ENCODE measurements around the gene SS18L1.

DNA sequence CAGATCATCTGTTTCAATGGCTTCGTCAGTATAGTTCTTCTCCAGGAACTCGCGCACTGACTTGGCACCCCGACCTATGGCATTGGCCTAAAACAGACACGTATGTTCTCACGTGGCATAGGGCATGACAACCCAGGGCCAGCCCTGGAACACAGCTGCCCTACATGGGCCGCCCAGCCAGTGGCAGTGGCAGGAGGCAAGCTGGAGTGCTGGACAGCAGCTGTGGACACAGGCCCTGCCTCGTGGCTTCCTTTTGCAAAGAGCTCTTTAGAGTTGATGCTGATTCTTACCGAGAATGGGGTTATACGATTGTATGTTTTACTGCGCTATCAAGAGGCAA lies 5.4 kb upstream of the SS18L1 start:
- TF ChIP-seq, protein P1, sequence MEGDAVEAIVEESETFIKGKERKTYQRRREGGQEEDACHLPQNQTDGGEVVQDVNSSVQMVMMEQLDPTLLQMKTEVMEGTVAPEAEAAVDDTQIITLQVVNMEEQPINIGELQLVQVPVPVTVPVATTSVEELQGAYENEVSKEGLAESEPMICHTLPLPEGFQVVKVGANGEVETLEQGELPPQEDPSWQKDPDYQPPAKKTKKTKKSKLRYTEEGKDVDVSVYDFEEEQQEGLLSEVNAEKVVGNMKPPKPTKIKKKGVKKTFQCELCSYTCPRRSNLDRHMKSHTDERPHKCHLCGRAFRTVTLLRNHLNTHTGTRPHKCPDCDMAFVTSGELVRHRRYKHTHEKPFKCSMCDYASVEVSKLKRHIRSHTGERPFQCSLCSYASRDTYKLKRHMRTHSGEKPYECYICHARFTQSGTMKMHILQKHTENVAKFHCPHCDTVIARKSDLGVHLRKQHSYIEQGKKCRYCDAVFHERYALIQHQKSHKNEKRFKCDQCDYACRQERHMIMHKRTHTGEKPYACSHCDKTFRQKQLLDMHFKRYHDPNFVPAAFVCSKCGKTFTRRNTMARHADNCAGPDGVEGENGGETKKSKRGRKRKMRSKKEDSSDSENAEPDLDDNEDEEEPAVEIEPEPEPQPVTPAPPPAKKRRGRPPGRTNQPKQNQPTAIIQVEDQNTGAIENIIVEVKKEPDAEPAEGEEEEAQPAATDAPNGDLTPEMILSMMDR (IDR thresholded peaks at IDR 0.05; ENCODE audit: insufficient read depth, low read depth, low read length) = no peak
- no peak for TF ChIP-seq EZH2 (IDR thresholded peaks at IDR 0.05; ENCODE audit: insufficient read depth, low read length)

All from astrocyte (in vitro differentiated cells and primary cell).